PC-9 (cell line): Measurements from ENCODE around the gene DUS1L. TPM values are rescaled to one million over a fixed set of nuclear protein-coding genes. Genes with fewer than 3 reads are reported as not detected.

Source experiments
- BruUV-seq: library from RNA; stranded (reverse); fragments of 400-500 nt; replicated peaks from 2 replicates; lab custom pipeline; 2021; lab: Mats Ljungman, UMichigan
- CTCF ChIA-PET: fragments of 300-600 bp; sonication (Branson Sonifier 250); formaldehyde crosslinking; loops from one replicate; lab custom pipeline; 2022; ENCODE audit warnings: antibody characterized with exemption; lab: Charles Lee
- POLR2A ChIA-PET: fragments of 300-600 bp; sonication (Branson Sonifier 250); formaldehyde crosslinking; loops from one replicate; lab custom pipeline; 2022; ENCODE audit warnings: antibody characterized with exemption; ENCODE audit not compliant: unreplicated experiment; lab: Charles Lee
- DNase-seq, 2 experiments: peaks; one replicate each; pipeline versions ENCODE4 v3.0.0 to v3.0.0-alpha.2; 2015 to 2022; ENCODE audit warnings: mixed read lengths in 1 of 2
- H2AFZ ChIP-seq: fragments of 200-600 bp; sonication (generic); 2 replicates; pipeline ENCODE4 v1.8.1; 2017; ENCODE audit warnings: antibody characterized with exemption
- H3F3A ChIP-seq: fragments of 200-600 bp; sonication (generic); 2 replicates; pipeline ENCODE4 v1.8.1; 2017; ENCODE audit warnings: antibody characterized with exemption, mild to moderate bottlenecking, low read depth; ENCODE audit not compliant: insufficient read depth
- H3K27ac ChIP-seq: fragments of 200-600 bp; sonication (generic); 2 replicates; pipeline ENCODE4 v1.6.1; 2016; ENCODE audit warnings: mixed run types
- H3K27me3 ChIP-seq: fragments of 200-600 bp; sonication (generic); 2 replicates; pipeline ENCODE4 v1.6.1; 2016; ENCODE audit warnings: low read depth, mixed run types; ENCODE audit not compliant: insufficient read depth
- H3K36me3 ChIP-seq: fragments of 200-600 bp; sonication (generic); 2 replicates; pipeline ENCODE4 v1.6.1; 2016; ENCODE audit warnings: low read depth, mixed run types
- H3K4me1 ChIP-seq: fragments of 200-600 bp; sonication (generic); replicated peaks from 2 replicates; pipeline ENCODE4 v1.6.1; 2016; ENCODE audit warnings: mixed run types; ENCODE audit not compliant: insufficient read depth
- H3K4me2 ChIP-seq: fragments of 200-600 bp; sonication (generic); 2 replicates; pipeline ENCODE4 v1.6.1; 2017; ENCODE audit warnings: mixed run types
- H3K4me3 ChIP-seq: fragments of 200-600 bp; sonication (generic); 2 replicates; pipeline ENCODE4 v1.6.1; 2016; ENCODE audit warnings: mixed run types
- H3K79me2 ChIP-seq: fragments of 200-600 bp; sonication (generic); 2 replicates; pipeline ENCODE4 v1.6.1; 2017; ENCODE audit warnings: low read depth, mixed run types
- H3K9me2 ChIP-seq: fragments of 200-600 bp; sonication (generic); 2 replicates; pipeline ENCODE4 v1.8.1; 2017; ENCODE audit warnings: mild to moderate bottlenecking; ENCODE audit not compliant: insufficient read depth
- H3K9me3 ChIP-seq: fragments of 200-600 bp; sonication (generic); 2 replicates; pipeline ENCODE4 v1.8.1; 2016; ENCODE audit warnings: low read depth; ENCODE audit not compliant: insufficient read depth
- H4K20me1 ChIP-seq: fragments of 200-600 bp; sonication (generic); 2 replicates; pipeline ENCODE4 v1.8.1; 2017; ENCODE audit not compliant: insufficient read depth
- CTCF ChIP-seq: fragments of 200-600 bp; sonication (generic); conservative IDR thresholded peaks from 2 replicates; pipeline ENCODE4 v1.6.1; 2017; ENCODE audit warnings: mixed run types, antibody characterized with exemption, mild to moderate bottlenecking, moderate library complexity
- EZH2 ChIP-seq: fragments of 200-600 bp; sonication (generic); IDR thresholded peaks from 2 replicates; pipeline ENCODE4 v1.8.0; 2017; ENCODE audit warnings: antibody characterized with exemption, low read depth
- intact Hi-C: fragments of 100-400 bp; cut with micrococcal nuclease; formaldehyde crosslinking; loops from one replicate; pipeline ENCODE4 v1.10.0; 2022; ENCODE audit not compliant: unreplicated experiment
- total RNA-seq: library from RNA; stranded (reverse); gene quantifications from 2 replicates; pipeline ENCODE4 v1.2.3, GENCODE V29; 2021

The DUS1L gene
- total RNA-seq, 1 experiment from 2014 or later = 138 TPM

GRCh38 chr17:82014432-82014831, 51.2 kb downstream of the DUS1L start:
- CTCF ChIA-PET = no interaction called here
- Histone ChIP-seq H3K4me1 (no peaks in the 10 kb centered on the region), H3K4me3 (no peak overlapping the region), H2AFZ (no peak overlapping the region), H3F3A (no peaks in the 10 kb centered on the region), H3K4me2 (no peak overlapping the region), H3K79me2 (no peaks in the 10 kb centered on the region), H4K20me1 (no peaks in the 10 kb centered on the region), H3K9me2 (no peaks in the 10 kb centered on the region), H3K36me3 (no peaks in the 10 kb centered on the region), H3K27me3 (no peaks in the 10 kb centered on the region), H3K27ac (no peak overlapping the region), H3K9me3 (no peaks in the 10 kb centered on the region)
- intact Hi-C loops = no loop called here
- TF ChIP-seq EZH2 = no peak
- no peak for TF ChIP-seq CTCF
- POLR2A ChIA-PET = no interaction called here
- no TSS peak for BruUV-seq
- DNase-seq = no peak

GRCh38 chr17:82013772-82014321, 51.8 kb downstream of the DUS1L start:
- H3K27me3 ChIP-seq = no peaks in the 10 kb centered on the region
- DNase-seq = no peak
- no peaks in the 10 kb centered on the region for H3K36me3 ChIP-seq
- H3K27ac ChIP-seq = no peak overlapping the region
- no peaks in the 10 kb centered on the region for H3K9me2 ChIP-seq
- no peak overlapping the region for H3K4me2 ChIP-seq
- no peaks in the 10 kb centered on the region for H4K20me1 ChIP-seq
- no peaks in the 10 kb centered on the region for H3F3A ChIP-seq
- no peaks in the 10 kb centered on the region for H3K4me1 ChIP-seq
- BruUV-seq = no TSS peak
- H2AFZ ChIP-seq = no peak overlapping the region
- ChIA-PET POLR2A (no interaction called here), CTCF (no interaction called here)
- H3K4me3 ChIP-seq = no peak overlapping the region
- intact Hi-C loops = no loop called here
- no peaks in the 10 kb centered on the region for H3K79me2 ChIP-seq
- no peak for TF ChIP-seq EZH2
- no peak for TF ChIP-seq CTCF
- H3K9me3 ChIP-seq = no peaks in the 10 kb centered on the region

- intact Hi-C loops = no loop called here
- no peak for DNase-seq
- Histone ChIP-seq H2AFZ (no peak overlapping the region), H3K36me3 (no peaks in the 10 kb centered on the region), H3K9me3 (no peaks in the 10 kb centered on the region), H3K4me2 (no peak overlapping the region), H3K4me3 (no peak overlapping the region), H3K27me3 (no peaks in the 10 kb centered on the region), H3K4me1 (no peaks in the 10 kb centered on the region), H3K27ac (no peak overlapping the region), H3K79me2 (no peaks in the 10 kb centered on the region), H3F3A (no peaks in the 10 kb centered on the region), H3K9me2 (no peaks in the 10 kb centered on the region), H4K20me1 (no peaks in the 10 kb centered on the region)
- CTCF ChIA-PET = interaction anchor here (0.6 kb wide), 1 partner anchor 338 kb away, joined by 3 read pairs; no protein-coding TSS in a partner anchor
- TF ChIP-seq CTCF (no peak), EZH2 (no peak)
- no TSS peak for BruUV-seq
- POLR2A ChIA-PET = interaction anchor here (0.6 kb wide), 1 partner anchor 9 kb away, joined by 3 read pairs; no protein-coding TSS in a partner anchor
Measured at GRCh38 chr17:82013341-82013740, 52.3 kb downstream of the DUS1L start.
